H9 (cell line): ENCODE results near the gene GSTM3. TPM values are rescaled to one million over a fixed set of nuclear protein-coding genes. Genes with fewer than 3 reads are reported as not detected.

Experiments used
- DNase-seq: peaks from one replicate; pipeline ENCODE4 v3.0.0-alpha.2; 2017
- H2AFZ ChIP-seq: one replicate; pipeline ENCODE4 v1.6.1; 2013; ENCODE audit warnings: mild to moderate bottlenecking, low read length, control low read depth, moderate library complexity
- H2AK5ac ChIP-seq: 2 replicates; pipeline ENCODE4 v1.6.1; 2013; ENCODE audit warnings: low read length, control low read depth, mixed read lengths; ENCODE audit not compliant: insufficient read length
- H2BK120ac ChIP-seq: one replicate; pipeline ENCODE4 v1.6.1; 2013; ENCODE audit warnings: low read depth, mild to moderate bottlenecking, low read length, control low read depth, inconsistent platforms; ENCODE audit not compliant: poor library complexity, severe bottlenecking
- H2BK12ac ChIP-seq: 2 replicates; pipeline ENCODE4 v1.6.1; 2013; ENCODE audit warnings: low read length, control low read depth, mixed read lengths, low read depth; ENCODE audit not compliant: insufficient read length
- H2BK15ac ChIP-seq: 2 replicates; pipeline ENCODE4 v1.6.1; 2013; ENCODE audit warnings: low read depth, low read length, control low read depth
- H2BK20ac ChIP-seq: one replicate; pipeline ENCODE4 v1.6.1; 2013; ENCODE audit warnings: low read depth, mild to moderate bottlenecking, low read length, control low read depth, inconsistent platforms; ENCODE audit not compliant: poor library complexity, severe bottlenecking
- H2BK5ac ChIP-seq: 2 replicates; pipeline ENCODE4 v1.6.1; 2013; ENCODE audit warnings: low read length, control low read depth, mixed read lengths; ENCODE audit not compliant: insufficient read length
- H3K14ac ChIP-seq: 2 replicates; pipeline ENCODE4 v1.6.1; 2013; ENCODE audit warnings: low read length, control low read depth; ENCODE audit not compliant: insufficient read depth
- H3K18ac ChIP-seq: 2 replicates; pipeline ENCODE4 v1.6.1; 2013; ENCODE audit warnings: low read depth, mild to moderate bottlenecking, mixed read lengths, low read length, control low read depth; ENCODE audit not compliant: insufficient read length
- H3K23ac ChIP-seq: 2 replicates; pipeline ENCODE4 v1.6.1; 2013; ENCODE audit warnings: low read length, control low read depth, mixed read lengths, low read depth; ENCODE audit not compliant: insufficient read length
- H3K23me2 ChIP-seq: 2 replicates; pipeline ENCODE4 v1.6.1; 2013; ENCODE audit warnings: low read depth, mild to moderate bottlenecking, mixed read lengths, low read length, control low read depth; ENCODE audit not compliant: insufficient read length, poor library complexity, severe bottlenecking
- H3K27ac ChIP-seq: 2 replicates; pipeline ENCODE4 v1.5.1; 2013; ENCODE audit warnings: low read length, control low read depth, mixed read lengths, low read depth; ENCODE audit not compliant: insufficient read length
- H3K27me3 ChIP-seq: 2 replicates; pipeline ENCODE4 v1.6.1; 2013; ENCODE audit warnings: low read length, control low read depth, inconsistent platforms; ENCODE audit not compliant: insufficient read depth
- H3K4ac ChIP-seq: 2 replicates; pipeline ENCODE4 v1.6.1; 2013; ENCODE audit warnings: low read depth, mild to moderate bottlenecking, control low read depth, inconsistent platforms, low read length, moderate library complexity
- H3K4me1 ChIP-seq: 2 replicates; pipeline ENCODE4 v1.6.1; 2013; ENCODE audit warnings: low read length, control low read depth, inconsistent platforms; ENCODE audit not compliant: insufficient read depth
- H3K4me2 ChIP-seq: 2 replicates; pipeline ENCODE4 v1.6.1; 2013; ENCODE audit warnings: low read length, control low read depth, mixed read lengths; ENCODE audit not compliant: insufficient read length, insufficient read depth
- H3K56ac ChIP-seq: 2 replicates; pipeline ENCODE4 v1.6.1; 2013; ENCODE audit warnings: low read depth, mild to moderate bottlenecking, mixed read lengths, low read length, control low read depth; ENCODE audit not compliant: insufficient read length
- H3K79me1 ChIP-seq: 2 replicates; pipeline ENCODE4 v1.6.1; 2013; ENCODE audit warnings: low read depth, mild to moderate bottlenecking, moderate library complexity, low read length, control low read depth, inconsistent platforms; ENCODE audit not compliant: insufficient read depth, poor library complexity, severe bottlenecking
- H3K79me2 ChIP-seq: 2 replicates; pipeline ENCODE4 v1.6.1; 2013; ENCODE audit warnings: low read length, control low read depth, inconsistent platforms; ENCODE audit not compliant: insufficient read depth
- H3K9ac ChIP-seq: 2 replicates; pipeline ENCODE4 v1.6.1; 2013; ENCODE audit warnings: low read length, control low read depth, mixed read lengths; ENCODE audit not compliant: insufficient read length; ENCODE audit errors: extremely low read depth
- H3K9me3 ChIP-seq: one replicate; pipeline ENCODE4 v1.6.1; 2013; ENCODE audit warnings: low read depth, low read length, inconsistent platforms; ENCODE audit not compliant: control insufficient read depth
- H3T11ph ChIP-seq: one replicate; pipeline ENCODE4 v1.6.1; 2013; ENCODE audit warnings: mild to moderate bottlenecking, low read length, control low read depth, inconsistent platforms
- H4K20me1 ChIP-seq: one replicate; pipeline ENCODE4 v1.6.1; 2013; ENCODE audit not compliant: control insufficient read depth, insufficient read length, insufficient read depth
- H4K5ac ChIP-seq: 2 replicates; pipeline ENCODE4 v1.6.1; 2013; ENCODE audit warnings: low read depth, mild to moderate bottlenecking, mixed read lengths, low read length, control low read depth; ENCODE audit not compliant: insufficient read length
- H4K8ac ChIP-seq: replicated peaks from 2 replicates; pipeline ENCODE4 v1.6.1; 2013; ENCODE audit warnings: low read length, control low read depth, mixed read lengths, low read depth; ENCODE audit not compliant: insufficient read length
- H4K91ac ChIP-seq: 2 replicates; pipeline ENCODE4 v1.6.1; 2013; ENCODE audit warnings: low read depth, mild to moderate bottlenecking, moderate library complexity, mixed read lengths, low read length, control low read depth; ENCODE audit not compliant: insufficient read length
- H3K27ac Mint-ChIP-seq, 3 experiments: 2 replicates in 2 of 3; 3 replicates in 1 of 3; pipeline ENCODE4 v1.8.0; 2020 to 2021; ENCODE audit warnings: mixed read lengths in 3 of 3, mild to moderate bottlenecking in 1 of 3, moderate library complexity in 1 of 3
- H3K27me3 Mint-ChIP-seq: 2 replicates; pipeline ENCODE4 v1.8.0; 2021; ENCODE audit warnings: low read depth, mild to moderate bottlenecking, moderate library complexity, mixed read lengths
- H3K36me3 Mint-ChIP-seq, 3 experiments: 2 replicates in 2 of 3; 3 replicates in 1 of 3; pipeline ENCODE4 v1.8.0; 2020 to 2021; ENCODE audit warnings: low read depth in 3 of 3, mixed read lengths in 3 of 3; ENCODE audit not compliant: insufficient read depth in 1 of 3
- H3K4me1 Mint-ChIP-seq, 2 experiments: 2 replicates each; pipeline ENCODE4 v1.8.0; 2020; ENCODE audit warnings: mixed read lengths in 2 of 2
- H3K4me3 Mint-ChIP-seq, 2 experiments: 2 replicates in 1 of 2; 3 replicates in 1 of 2; pipeline ENCODE4 v1.8.0; 2020 to 2021; ENCODE audit warnings: mild to moderate bottlenecking in 2 of 2, mixed read lengths in 2 of 2, moderate library complexity in 1 of 2
- H3K9me3 Mint-ChIP-seq, 2 experiments: 2 replicates in 1 of 2; 3 replicates in 1 of 2; pipeline ENCODE4 v1.8.0; 2020; ENCODE audit warnings: mild to moderate bottlenecking in 2 of 2, mixed read lengths in 2 of 2, moderate library complexity in 1 of 2
- CTCF ChIP-seq: fragments of 200-600 bp; sonication (generic); conservative IDR thresholded peaks from 3 replicates; pipeline ENCODE4 v1.8.0; 2021; ENCODE audit warnings: antibody characterized with exemption, mild to moderate bottlenecking
- WGBS: extraction: QIAGEN DNeasy Blood & Tissue Kit; methylation state at CpG from one replicate; pipeline ENCODE4 v1.1.7; 2013; ENCODE audit warnings: missing lambda C conversion rate, low lambda C conversion rate, mixed read lengths; ENCODE audit not compliant: insufficient read length; ENCODE audit errors: extremely low coverage; 5-methylcytosine and 5-hydroxymethylcytosine counted together
- total RNA-seq: library from RNA; stranded (reverse); gene quantifications from 2 replicates; pipeline ENCODE4 v1.2.1, GENCODE V29; 2021

Gene GSTM3
- total RNA-seq, 1 experiment from 2014 or later, result 3.5 TPM

DNA sequence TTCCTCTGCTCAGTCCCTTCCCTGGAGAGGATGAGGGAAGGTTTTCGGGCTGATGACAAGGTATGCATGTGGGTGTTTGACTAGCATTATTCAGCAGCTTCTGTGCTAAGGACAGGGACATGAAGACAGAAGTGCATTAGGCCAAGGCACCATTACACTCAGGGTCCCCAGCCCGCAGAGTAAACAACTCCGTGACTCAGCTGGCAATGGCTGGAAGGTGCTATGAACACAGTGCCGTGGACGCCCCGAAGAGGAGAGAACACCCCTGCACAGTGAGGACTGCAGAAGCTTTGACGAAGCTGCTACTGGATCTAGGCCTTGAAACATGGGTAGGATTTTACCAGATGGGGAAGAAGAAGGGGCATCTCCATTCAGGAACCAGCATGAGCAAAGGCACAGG is 36.6 kb upstream of the GSTM3 start:
- Histone ChIP-seq H4K8ac (no peak overlapping the region), H3K79me2 (no peaks in the 10 kb centered on the region), H3K23me2 (no peaks in the 10 kb centered on the region), H2BK12ac (no peak overlapping the region), H3K79me1 (no peaks in the 10 kb centered on the region), H2BK120ac (no peak overlapping the region), H3K14ac (no peak overlapping the region), H3K27ac (no peak overlapping the region), H4K20me1 (no peaks in the 10 kb centered on the region), H3K4me1 (no peaks in the 10 kb centered on the region), H4K91ac (no peak overlapping the region), H3K18ac (no peak overlapping the region), H3K27me3 (peaks cover 3% of the 10 kb centered on the region; the same call in 1 of the 2 replicates), H3K4ac (no peak overlapping the region), H3K4me2 (no peak overlapping the region), H3K23ac (no peak overlapping the region), H3K56ac (no peak overlapping the region), H2AK5ac (no peak overlapping the region), H3K9me3 (no peaks in the 10 kb centered on the region), H2BK15ac (no peak overlapping the region), H2BK5ac (no peak overlapping the region), H2BK20ac (no peak overlapping the region), H3K9ac (no peak overlapping the region), H4K5ac (no peak overlapping the region), H3T11ph (no peak overlapping the region), H2AFZ (no peak overlapping the region)
- H3K36me3 Mint-ChIP-seq, result peaks cover 0 to 8% (median 0%) of the 10 kb centered on the region in 3 experiments; a peak in 3 of 7 replicates
- H3K4me1 Mint-ChIP-seq, result peaks cover 12 to 13% of the 10 kb centered on the region in 2 experiments
- no peak for DNase-seq
- no CpG with 5 or more reads among the region's 7 CpGs for WGBS
- no peak overlapping the region for H3K27ac Mint-ChIP-seq
- no peak for TF ChIP-seq CTCF
- peaks cover 21% of the 10 kb centered on the region for H3K27me3 Mint-ChIP-seq
- peaks cover 2 to 10% of the 10 kb centered on the region in 2 experiments; a peak in 3 of 5 replicates for H3K9me3 Mint-ChIP-seq
- H3K4me3 Mint-ChIP-seq, result no peak overlapping the region
